GM18867 (cell line): ENCODE data around the gene PRAMEF6.
"Not testable (repeated sequence)": the region's sequence is repeated elsewhere in the genome, so short reads cannot be mapped to it uniquely, and the experiment has no call there.

Source experiments
- ATAC-seq: cut with Tn5 transposase; IDR thresholded peaks from one replicate; pipeline ENCODE4 v1.9.1; 2021; ENCODE audit warnings: mild to moderate bottlenecking, moderate library complexity; ENCODE audit not compliant: unreplicated experiment

The PRAMEF6 gene

GRCh38 chr1:12947480-12947879 lies at the start of gene PRAMEF6:
Gene PRAMEF6, minus strand, starts transcription at chr1:12947580. Its CDS starts 5,062 bp downstream, at chr1:12942518.
- ATAC-seq, result not testable (repeated sequence)

- ATAC-seq, result not testable (repeated sequence)
Measured at GRCh38 chr1:12924368-12924767, 23.0 kb downstream of the PRAMEF6 start.

DNA sequence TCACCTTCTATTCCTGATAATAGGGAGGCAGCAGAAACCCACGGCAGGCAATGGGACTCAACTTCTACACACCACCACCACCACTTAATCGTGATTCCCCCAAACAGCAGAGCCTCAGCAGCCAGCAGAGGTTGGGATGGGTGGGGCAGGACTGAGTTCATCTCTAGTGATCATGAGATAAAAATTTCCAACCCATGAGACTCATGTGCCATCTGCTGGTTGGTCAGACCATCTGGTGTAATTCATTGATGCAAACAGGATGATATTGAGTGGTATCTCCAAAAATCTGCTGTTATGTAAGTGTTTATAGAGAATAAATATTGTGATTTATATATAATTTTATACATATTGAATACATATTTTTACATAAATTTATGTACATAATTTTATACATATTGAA lies 25.6 kb downstream of the PRAMEF6 start:
- ATAC-seq, result not testable (repeated sequence)

DNA sequence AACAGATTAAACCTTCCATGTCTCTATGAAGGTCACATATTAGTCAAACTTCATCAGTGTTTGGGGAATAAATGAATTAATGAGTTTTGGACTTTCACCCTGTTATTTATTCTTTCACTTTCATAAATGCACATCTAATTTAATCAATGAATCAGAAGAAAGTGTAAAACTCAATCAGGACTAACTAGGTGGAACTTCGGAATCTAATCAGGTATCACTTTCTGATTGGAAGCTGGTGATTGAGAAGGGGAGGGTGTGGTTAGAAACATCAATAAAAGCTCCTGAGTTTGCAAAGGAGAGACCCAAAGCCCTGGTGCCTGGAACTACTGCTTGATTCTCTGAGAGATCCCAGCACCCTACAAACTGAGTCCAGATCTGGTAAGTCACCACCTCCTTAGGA lies 31.1 kb downstream of the PRAMEF6 start, which contains the start of gene PRAMEF7:
TSS of gene PRAMEF7 (plus strand) at position 301 of the 400 bp plus-strand sequence. CDS start 1,083 bp downstream, outside the sequence.
- not testable (repeated sequence) for ATAC-seq

GRCh38 chr1:12903793-12904572 lies 43.4 kb downstream of the PRAMEF6 start:
- ATAC-seq, result not testable (repeated sequence)

- ATAC-seq, result not testable (repeated sequence)
Measured at GRCh38 chr1:12899186-12899585, 48.2 kb downstream of the PRAMEF6 start.

DNA sequence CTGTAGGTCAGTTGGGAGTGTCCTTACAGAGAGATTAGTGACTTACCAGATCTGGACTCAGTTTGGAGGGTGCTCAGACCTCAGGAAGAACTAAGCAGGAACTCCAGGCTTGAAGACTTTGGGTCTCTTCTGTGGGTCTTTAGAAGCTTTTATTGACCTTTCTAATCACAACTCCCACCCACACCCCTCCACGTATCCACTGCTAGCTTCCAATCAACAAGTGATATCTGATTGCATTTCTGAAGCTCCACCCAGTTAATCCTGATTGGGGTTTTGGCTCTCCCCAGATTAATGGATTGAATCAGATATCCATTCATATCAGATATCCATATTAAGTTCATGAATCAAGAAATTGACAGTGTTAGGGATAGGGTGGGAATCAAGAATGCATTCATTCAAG lies 49.2 kb downstream of the PRAMEF6 start, which contains the start of gene PRAMEF10:
TSS of gene PRAMEF10 (minus strand) at position 101 of the 400 bp plus-strand sequence. CDS start 2,423 bp downstream, outside the sequence.
- not testable (repeated sequence) for ATAC-seq
